HG03196 (cell line): ENCODE results near the gene JAKMIP1.
"Not testable (repeated sequence)": the region's sequence is repeated elsewhere in the genome, so short reads cannot be mapped to it uniquely, and the experiment has no call there.

Experiments used
- ATAC-seq: cut with Tn5 transposase; IDR thresholded peaks from one replicate; pipeline ENCODE4 v1.9.1; 2021; ENCODE audit not compliant: unreplicated experiment

Gene JAKMIP1

GRCh38 chr4:6148506-6149205 is 51.7 kb downstream of the JAKMIP1 start:
- ATAC-seq, result no peak

- no peak for ATAC-seq
Measured at GRCh38 chr4:6147441-6147840, 52.9 kb downstream of the JAKMIP1 start.

GRCh38 chr4:6143603-6144181 is 56.7 kb downstream of the JAKMIP1 start:
- no peak for ATAC-seq

GRCh38 chr4:6142935-6143602 is 57.3 kb downstream of the JAKMIP1 start:
- no peak for ATAC-seq

GRCh38 chr4:6142511-6142910 is 57.8 kb downstream of the JAKMIP1 start:
- no peak for ATAC-seq

- no peak for ATAC-seq
Measured at GRCh38 chr4:6141554-6141953, 58.8 kb downstream of the JAKMIP1 start.

GRCh38 chr4:6141021-6141420 is 59.3 kb downstream of the JAKMIP1 start:
- not testable (repeated sequence) for ATAC-seq

GRCh38 chr4:6137747-6138135 is 62.6 kb downstream of the JAKMIP1 start:
- no peak for ATAC-seq

- no peak for ATAC-seq
Measured at GRCh38 chr4:6137027-6137746, 63.2 kb downstream of the JAKMIP1 start.

GRCh38 chr4:6134612-6135220 is 65.6 kb downstream of the JAKMIP1 start:
- ATAC-seq, result no peak

GRCh38 chr4:6132716-6133115 is 67.6 kb downstream of the JAKMIP1 start:
- ATAC-seq, result no peak

GRCh38 chr4:6128221-6128850 is 72.0 kb downstream of the JAKMIP1 start:
- no peak for ATAC-seq

- ATAC-seq, result no peak
Measured at GRCh38 chr4:6126971-6127745, 73.2 kb downstream of the JAKMIP1 start.

- ATAC-seq, result no peak
Measured at GRCh38 chr4:6125103-6125651, 75.2 kb downstream of the JAKMIP1 start.

GRCh38 chr4:6124386-6125102 is 75.8 kb downstream of the JAKMIP1 start:
- ATAC-seq, result no peak

- ATAC-seq, result no peak
Measured at GRCh38 chr4:6123976-6124375, 76.4 kb downstream of the JAKMIP1 start.

GRCh38 chr4:6123541-6123940 is 76.8 kb downstream of the JAKMIP1 start:
- no peak for ATAC-seq

- ATAC-seq, result no peak
Measured at GRCh38 chr4:6123116-6123515, 77.2 kb downstream of the JAKMIP1 start.

- no peak for ATAC-seq
Measured at GRCh38 chr4:6122496-6122895, 77.9 kb downstream of the JAKMIP1 start.
